Hematopoietic multipotent progenitor cell treated with erythropoietin and hydrocortisone succinate and interleukin-3 and kit ligand, for 4 days (in vitro differentiated cells): ENCODE measurements around the gene CNN2.

Experiments used
- DNase-seq: peaks from one replicate; pipeline ENCODE4 v3.0.0-alpha.2; 2015

The CNN2 gene

GRCh38 chr19:1068009-1069001, 41.9 kb downstream of the CNN2 start:
- DNase-seq, result peak; percentile 83

- peak; percentile 97 for DNase-seq
Measured at GRCh38 chr19:1069009-1069779, 42.8 kb downstream of the CNN2 start.

DNA sequence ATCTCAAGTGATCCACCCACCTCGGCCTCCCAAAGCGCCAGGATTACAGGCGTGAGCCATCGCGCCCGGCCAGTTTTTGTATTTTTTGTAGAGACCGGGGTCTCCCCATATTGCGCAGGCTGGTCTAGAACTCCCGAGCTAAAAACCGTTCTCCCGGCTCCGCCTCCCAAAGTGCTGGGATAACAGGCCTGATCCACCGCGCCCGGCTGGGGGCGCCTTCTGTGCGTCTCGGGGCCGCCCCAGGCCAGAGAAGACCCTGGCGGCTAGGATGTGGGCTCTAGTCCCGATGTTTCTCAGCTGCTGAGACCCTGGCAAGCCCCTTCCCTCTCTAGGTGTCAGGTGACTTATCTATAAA, 44.1 kb downstream of the CNN2 start:
- DNase-seq, result no peak

DNA sequence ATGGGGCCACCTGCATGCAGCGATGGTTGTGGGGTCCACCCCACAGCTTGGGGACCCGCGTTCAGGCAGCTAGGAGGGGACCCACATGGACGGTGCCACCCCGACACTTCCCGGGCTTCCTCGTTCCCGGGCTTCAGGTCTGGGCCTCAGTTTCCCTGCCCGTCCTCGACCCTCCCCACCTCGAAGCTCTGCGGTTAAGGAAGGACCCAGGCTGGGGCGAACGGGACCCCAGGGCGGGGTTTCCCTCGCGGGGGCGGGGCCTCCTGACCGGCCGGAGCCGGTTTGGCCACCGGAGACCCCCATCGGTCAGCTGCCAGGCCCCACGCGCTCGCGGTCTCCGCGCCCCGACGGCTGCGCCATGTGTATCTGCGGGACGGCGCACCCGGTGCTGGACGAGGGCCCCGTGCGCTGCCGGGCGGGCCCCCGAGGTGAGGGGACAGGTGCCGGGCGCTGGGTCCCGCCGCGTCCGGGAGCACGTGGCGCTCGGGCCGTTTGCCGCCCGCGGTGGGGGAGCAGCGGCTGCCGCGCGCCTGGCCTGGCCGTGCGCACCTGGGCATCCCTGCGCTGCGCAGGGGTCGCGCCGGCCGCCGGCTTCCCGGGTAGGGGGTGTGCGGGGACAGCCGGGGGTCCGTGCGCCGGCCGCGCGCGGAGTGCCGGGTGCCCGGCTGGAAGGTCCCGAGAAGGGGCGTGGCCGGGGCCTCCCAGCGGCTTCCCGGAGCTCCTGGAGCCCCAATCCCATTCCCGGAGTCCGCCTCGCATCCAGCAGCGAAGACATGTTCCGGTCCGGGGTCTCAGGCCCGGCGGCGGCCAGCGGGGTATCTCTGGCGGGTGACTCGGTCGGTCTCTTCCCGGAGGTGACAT, 44.8 kb downstream of the CNN2 start:
- DNase-seq, result no peak

- no peak for DNase-seq
Measured at GRCh38 chr19:1072371-1073015, 46.1 kb downstream of the CNN2 start.

- no peak for DNase-seq
Measured at GRCh38 chr19:1073063-1073955, 46.9 kb downstream of the CNN2 start.

- DNase-seq, result no peak
Measured at GRCh38 chr19:1073956-1074517, 47.6 kb downstream of the CNN2 start.

DNA sequence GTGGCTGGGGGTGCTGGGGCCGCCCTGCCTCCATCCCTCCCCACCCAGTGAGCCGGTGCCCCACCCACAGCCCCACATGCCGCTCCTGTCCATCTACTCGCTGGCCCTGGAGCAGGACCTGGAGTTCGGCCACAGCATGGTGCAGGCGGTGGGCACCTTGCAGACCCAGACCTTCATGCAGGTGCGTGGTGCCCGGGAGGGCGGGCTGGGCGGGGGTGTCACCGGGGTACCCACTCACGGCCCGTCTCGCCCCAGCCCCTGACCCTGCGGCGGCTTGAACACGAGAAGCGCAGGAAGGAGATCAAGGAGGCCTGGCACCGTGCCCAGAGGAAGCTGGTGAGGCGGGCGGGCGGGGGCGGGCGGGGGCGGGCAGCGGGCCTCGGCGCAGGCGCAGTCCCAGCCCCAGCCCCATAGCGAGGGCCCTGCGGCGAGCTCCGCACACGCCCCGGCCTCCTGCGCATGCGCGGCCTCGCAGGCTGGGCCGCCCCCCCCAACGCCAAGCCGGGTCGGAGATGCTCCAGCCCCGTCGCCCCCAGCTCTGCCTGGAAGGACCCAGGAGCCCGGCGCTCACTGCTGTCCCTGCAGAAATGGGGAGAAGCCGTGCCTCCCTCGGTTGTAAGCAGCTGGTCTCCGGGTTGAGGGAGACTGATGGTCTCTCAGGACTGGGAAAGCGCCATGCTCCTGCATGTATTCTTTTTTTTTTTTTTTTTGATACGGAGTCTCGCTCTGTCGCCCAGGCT, 48.3 kb downstream of the CNN2 start:
- DNase-seq, result peak; percentile 97

DNA sequence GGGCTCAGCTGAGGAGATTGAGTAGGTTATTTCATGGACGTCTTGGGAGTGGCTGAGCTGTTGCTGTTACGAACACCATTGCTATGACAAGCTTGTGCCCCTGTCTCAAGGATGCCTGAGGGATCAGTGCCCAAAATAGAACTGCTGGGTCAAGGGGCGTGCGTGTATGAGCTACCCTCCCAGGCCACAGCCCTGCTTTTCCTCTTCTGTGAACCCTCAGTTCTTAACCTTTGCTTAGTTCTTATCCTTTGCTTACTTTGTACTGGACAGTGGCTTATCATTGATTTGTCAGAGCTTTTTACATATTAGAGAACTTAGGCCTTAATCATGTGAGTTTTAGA, 49.6 kb downstream of the CNN2 start:
- DNase-seq, result no peak

DNA sequence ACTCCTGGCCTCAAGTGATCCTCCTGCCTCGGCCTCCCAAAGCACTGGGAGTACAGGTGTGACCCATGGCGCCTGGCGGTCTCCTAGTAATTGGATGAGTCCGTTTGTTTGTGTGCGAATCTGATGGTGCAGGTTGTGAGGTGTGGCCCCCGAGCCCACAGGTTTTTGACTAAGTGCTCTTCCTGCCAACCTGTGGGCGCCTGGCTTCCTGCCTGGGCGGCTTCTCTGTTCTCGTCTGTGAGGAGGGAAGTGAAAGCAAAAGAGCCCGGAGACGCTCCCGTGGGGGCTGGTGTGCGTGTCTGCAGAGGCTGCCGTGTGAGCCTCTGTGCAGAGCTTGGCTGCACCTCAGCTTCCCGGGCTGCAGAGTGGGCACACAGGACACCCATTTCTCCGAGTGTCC, 50.5 kb downstream of the CNN2 start:
- peak; percentile 84 for DNase-seq

GRCh38 chr19:1079566-1080111, 53.2 kb downstream of the CNN2 start:
- no peak for DNase-seq

- DNase-seq, result no peak
Measured at GRCh38 chr19:1080360-1081161, 54.2 kb downstream of the CNN2 start.

- DNase-seq, result no peak
Measured at GRCh38 chr19:1081301-1082164, 55.1 kb downstream of the CNN2 start.

DNA sequence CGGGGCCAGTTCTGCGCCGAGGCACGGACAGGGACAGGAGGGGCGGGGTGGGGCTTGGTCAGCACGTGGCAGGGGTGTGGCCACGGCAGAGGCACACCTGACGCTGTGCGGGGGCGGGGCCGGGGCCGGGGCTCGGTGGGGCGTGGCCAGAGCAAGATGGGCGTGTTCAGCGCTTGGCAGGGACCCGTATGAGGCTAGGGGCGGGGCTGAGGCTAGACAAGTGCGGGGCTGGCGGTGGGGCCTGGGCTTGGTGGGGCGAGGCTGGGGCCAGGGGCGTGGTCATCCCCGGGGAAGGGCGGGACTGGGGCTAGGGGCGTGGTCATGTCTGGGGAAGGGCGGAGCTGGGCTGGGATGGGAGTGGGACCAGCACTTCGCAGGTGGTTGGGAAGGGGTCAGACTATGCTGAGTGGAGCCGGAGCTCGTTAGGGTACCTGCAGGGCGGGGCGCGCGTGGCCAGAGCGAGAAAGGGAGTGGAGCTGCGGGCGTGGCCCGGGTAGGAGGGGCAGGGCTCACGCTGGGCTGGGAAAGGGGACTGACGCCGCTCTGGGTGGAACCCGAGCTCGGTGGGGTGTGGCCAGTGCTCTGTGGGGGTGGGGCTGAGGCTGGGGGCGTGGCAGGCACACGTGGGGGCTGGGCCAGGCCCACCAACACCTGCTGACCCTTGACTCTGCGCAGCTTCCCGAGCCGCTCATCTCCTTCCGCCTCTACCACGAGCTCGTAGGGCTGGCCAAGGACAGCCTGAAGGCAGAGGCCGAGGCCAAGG, 55.9 kb downstream of the CNN2 start:
- DNase-seq, result peak; percentile 92

DNA sequence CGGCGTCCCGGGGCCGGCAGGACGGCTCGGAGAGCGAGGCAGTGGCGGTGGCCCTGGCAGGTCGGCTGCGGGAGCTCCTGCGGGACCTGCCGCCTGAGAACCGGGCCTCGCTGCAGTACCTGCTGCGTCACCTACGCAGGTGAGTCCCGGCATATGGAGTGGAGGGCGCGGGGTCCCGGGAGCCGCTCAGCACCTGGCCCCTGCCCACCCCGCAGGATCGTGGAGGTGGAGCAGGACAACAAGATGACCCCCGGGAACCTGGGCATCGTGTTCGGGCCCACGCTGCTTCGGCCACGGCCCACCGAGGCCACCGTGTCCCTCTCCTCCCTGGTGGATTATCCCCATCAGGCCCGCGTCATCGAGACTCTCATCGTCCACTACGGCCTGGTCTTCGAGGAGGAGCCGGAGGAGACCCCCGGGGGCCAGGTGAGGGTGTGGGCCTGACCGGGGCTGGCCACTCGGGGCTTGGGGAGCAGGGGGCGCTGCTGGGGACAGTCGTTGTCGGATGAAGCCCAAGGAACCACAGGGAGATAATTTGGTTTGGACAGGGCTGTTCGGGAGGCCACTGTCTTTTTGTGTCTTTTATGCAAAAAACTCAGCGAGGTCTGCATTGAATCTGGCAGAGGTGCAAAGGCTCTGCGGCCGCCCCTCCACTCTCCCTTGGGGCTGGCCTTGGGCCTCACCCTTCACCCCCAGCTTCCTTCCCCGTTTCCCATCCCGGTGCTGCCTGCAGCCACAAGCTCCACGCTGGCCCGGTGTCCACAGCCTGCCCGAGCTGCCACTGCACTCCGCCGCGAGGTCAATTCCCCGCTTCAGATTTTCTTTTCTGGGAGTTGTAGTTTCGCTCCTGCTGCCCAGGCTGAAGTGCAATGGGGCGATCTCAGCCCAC, 56.8 kb downstream of the CNN2 start:
- DNase-seq, result no peak
